Activated naive CD8-positive, alpha-beta T cell treated with anti-CD3 and anti-CD28 coated beads, Interleukin-2, amount 50 U/mL, for 24 hours (primary cell): ENCODE data around the gene CAPN9.

ENCODE experiments used
- ATAC-seq: fragments of 150-1000 bp; cut with Tn5 transposase; one replicate; pipeline ENCODE4 v1.10.0; 2021
- DNase-seq: peaks from one replicate; pipeline ENCODE4 v3.0.0; 2021
- H3K27ac Mint-ChIP-seq: one replicate; pipeline ENCODE4 v1.8.0; 2021; ENCODE audit warnings: mild to moderate bottlenecking, mixed read lengths
- H3K27me3 Mint-ChIP-seq: one replicate; pipeline ENCODE4 v1.8.0; 2021; ENCODE audit warnings: mixed read lengths
- H3K36me3 Mint-ChIP-seq: one replicate; pipeline ENCODE4 v1.8.0; 2021; ENCODE audit warnings: low read depth, mixed read lengths
- H3K4me1 Mint-ChIP-seq: one replicate; pipeline ENCODE4 v1.8.0; 2021; ENCODE audit warnings: mixed read lengths
- H3K4me3 Mint-ChIP-seq: one replicate; pipeline ENCODE4 v1.8.0; 2021; ENCODE audit warnings: mild to moderate bottlenecking, moderate library complexity, mixed read lengths
- H3K9me3 Mint-ChIP-seq: one replicate; pipeline ENCODE4 v1.8.0; 2021; ENCODE audit warnings: mixed read lengths

The CAPN9 gene

GRCh38 chr1:230824551-230824918 is 77.3 kb downstream of the CAPN9 start:
- Mint-ChIP-seq H3K27ac (no peak overlapping the region), H3K27me3 (peaks cover 6% of the 10 kb centered on the region), H3K4me3 (no peak overlapping the region), H3K9me3 (no peaks in the 10 kb centered on the region), H3K4me1 (no peaks in the 10 kb centered on the region), H3K36me3 (no peaks in the 10 kb centered on the region)
- no peak for ATAC-seq
- no peak for DNase-seq

GRCh38 chr1:230824919-230825721 is 77.9 kb downstream of the CAPN9 start:
- DNase-seq: no peak
- H3K27ac Mint-ChIP-seq: no peak overlapping the region
- no peaks in the 10 kb centered on the region for H3K9me3 Mint-ChIP-seq
- H3K36me3 Mint-ChIP-seq: no peaks in the 10 kb centered on the region
- no peaks in the 10 kb centered on the region for H3K4me1 Mint-ChIP-seq
- H3K27me3 Mint-ChIP-seq: peaks cover 6% of the 10 kb centered on the region
- ATAC-seq: no peak
- H3K4me3 Mint-ChIP-seq: no peak overlapping the region

- DNase-seq: no peak
- ATAC-seq: no peak
Observed at GRCh38 chr1:230825761-230826160, 78.6 kb downstream of the CAPN9 start.

GRCh38 chr1:230826166-230826875 is 79.1 kb downstream of the CAPN9 start:
- Mint-ChIP-seq H3K36me3 (no peaks in the 10 kb centered on the region), H3K9me3 (no peaks in the 10 kb centered on the region), H3K4me3 (no peak overlapping the region), H3K4me1 (no peaks in the 10 kb centered on the region), H3K27me3 (peaks cover 3% of the 10 kb centered on the region), H3K27ac (no peak overlapping the region)
- DNase-seq: no peak
- no peak for ATAC-seq

More at GRCh38 chr1:230825761-230826160, 78.6 kb downstream of the CAPN9 start:
- H3K4me3 Mint-ChIP-seq: no peak overlapping the region
- H3K27ac Mint-ChIP-seq: no peak overlapping the region
- H3K4me1 Mint-ChIP-seq: no peaks in the 10 kb centered on the region
- H3K9me3 Mint-ChIP-seq: no peaks in the 10 kb centered on the region
- H3K36me3 Mint-ChIP-seq: no peaks in the 10 kb centered on the region
- peaks cover 5% of the 10 kb centered on the region for H3K27me3 Mint-ChIP-seq

- Mint-ChIP-seq H3K36me3 (no peaks in the 10 kb centered on the region), H3K4me3 (no peak overlapping the region), H3K9me3 (no peaks in the 10 kb centered on the region), H3K27ac (no peak overlapping the region), H3K27me3 (no peaks in the 10 kb centered on the region), H3K4me1 (no peaks in the 10 kb centered on the region)
- peak; percentile 23 for ATAC-seq
- DNase-seq: no peak
Observed at GRCh38 chr1:230827081-230827681, 80.0 kb downstream of the CAPN9 start.

- H3K4me3 Mint-ChIP-seq: no peak overlapping the region
- H3K36me3 Mint-ChIP-seq: no peaks in the 10 kb centered on the region
- no peaks in the 10 kb centered on the region for H3K27me3 Mint-ChIP-seq
- H3K9me3 Mint-ChIP-seq: no peaks in the 10 kb centered on the region
- ATAC-seq (no peak), DNase-seq (no peak)
- H3K27ac Mint-ChIP-seq: no peak overlapping the region
- H3K4me1 Mint-ChIP-seq: no peaks in the 10 kb centered on the region
Observed at GRCh38 chr1:230827801-230828200, 80.6 kb downstream of the CAPN9 start.

GRCh38 chr1:230828421-230828820 is 81.2 kb downstream of the CAPN9 start:
- H3K4me3 Mint-ChIP-seq: no peak overlapping the region
- H3K36me3 Mint-ChIP-seq: no peaks in the 10 kb centered on the region
- no peaks in the 10 kb centered on the region for H3K4me1 Mint-ChIP-seq
- DNase-seq (no peak), ATAC-seq (no peak)
- H3K9me3 Mint-ChIP-seq: no peaks in the 10 kb centered on the region
- peaks cover 4% of the 10 kb centered on the region for H3K27me3 Mint-ChIP-seq
- no peak overlapping the region for H3K27ac Mint-ChIP-seq

- no peak for ATAC-seq
- DNase-seq: no peak
- Mint-ChIP-seq H3K4me1 (no peaks in the 10 kb centered on the region), H3K27ac (no peak overlapping the region), H3K36me3 (no peaks in the 10 kb centered on the region), H3K9me3 (no peaks in the 10 kb centered on the region), H3K4me3 (no peak overlapping the region), H3K27me3 (peaks cover 4% of the 10 kb centered on the region)
Observed at GRCh38 chr1:230831771-230832170, 84.6 kb downstream of the CAPN9 start.

- no peak overlapping the region for H3K27ac Mint-ChIP-seq
- no peak overlapping the region for H3K4me3 Mint-ChIP-seq
- H3K4me1 Mint-ChIP-seq: no peaks in the 10 kb centered on the region
- H3K36me3 Mint-ChIP-seq: no peaks in the 10 kb centered on the region
- no peaks in the 10 kb centered on the region for H3K9me3 Mint-ChIP-seq
- DNase-seq: no peak
- peaks cover 4% of the 10 kb centered on the region for H3K27me3 Mint-ChIP-seq
- no peak for ATAC-seq
Observed at GRCh38 chr1:230832476-230832875, 85.3 kb downstream of the CAPN9 start.

GRCh38 chr1:230833511-230833910 is 86.3 kb downstream of the CAPN9 start:
- H3K4me3 Mint-ChIP-seq: no peak overlapping the region
- no peaks in the 10 kb centered on the region for H3K36me3 Mint-ChIP-seq
- DNase-seq (no peak), ATAC-seq (no peak)
- no peak overlapping the region for H3K27ac Mint-ChIP-seq
- peaks cover 4% of the 10 kb centered on the region for H3K27me3 Mint-ChIP-seq
- no peaks in the 10 kb centered on the region for H3K9me3 Mint-ChIP-seq
- no peaks in the 10 kb centered on the region for H3K4me1 Mint-ChIP-seq

- H3K4me3 Mint-ChIP-seq: no peak overlapping the region
- no peak overlapping the region for H3K27ac Mint-ChIP-seq
- DNase-seq (no peak), ATAC-seq (no peak)
- H3K9me3 Mint-ChIP-seq: no peaks in the 10 kb centered on the region
- no peaks in the 10 kb centered on the region for H3K36me3 Mint-ChIP-seq
- peaks cover 4% of the 10 kb centered on the region for H3K27me3 Mint-ChIP-seq
- H3K4me1 Mint-ChIP-seq: no peaks in the 10 kb centered on the region
Observed at GRCh38 chr1:230834292-230834691, 87.1 kb downstream of the CAPN9 start.

- peaks cover 4% of the 10 kb centered on the region for H3K27me3 Mint-ChIP-seq
- ATAC-seq: no peak
- H3K9me3 Mint-ChIP-seq: no peaks in the 10 kb centered on the region
- no peaks in the 10 kb centered on the region for H3K4me1 Mint-ChIP-seq
- H3K27ac Mint-ChIP-seq: no peak overlapping the region
- H3K36me3 Mint-ChIP-seq: peaks cover 3% of the 10 kb centered on the region
- H3K4me3 Mint-ChIP-seq: no peak overlapping the region
- no peak for DNase-seq
Observed at GRCh38 chr1:230836347-230836746, 89.2 kb downstream of the CAPN9 start.

- Mint-ChIP-seq H3K9me3 (no peaks in the 10 kb centered on the region), H3K36me3 (peaks cover 3% of the 10 kb centered on the region), H3K4me1 (no peaks in the 10 kb centered on the region), H3K4me3 (no peak overlapping the region), H3K27me3 (peaks cover 4% of the 10 kb centered on the region), H3K27ac (no peak overlapping the region)
- DNase-seq (no peak), ATAC-seq (no peak)
Observed at GRCh38 chr1:230836793-230837192, 89.6 kb downstream of the CAPN9 start.

GRCh38 chr1:230839173-230839572 is 92.0 kb downstream of the CAPN9 start:
- Mint-ChIP-seq H3K4me1 (no peaks in the 10 kb centered on the region), H3K4me3 (no peak overlapping the region), H3K27me3 (no peaks in the 10 kb centered on the region), H3K36me3 (peaks cover 3% of the 10 kb centered on the region), H3K9me3 (no peaks in the 10 kb centered on the region), H3K27ac (no peak overlapping the region)
- DNase-seq (no peak), ATAC-seq (no peak)

GRCh38 chr1:230842801-230843200 is 95.6 kb downstream of the CAPN9 start:
- no peaks in the 10 kb centered on the region for H3K9me3 Mint-ChIP-seq
- H3K4me1 Mint-ChIP-seq: no peaks in the 10 kb centered on the region
- no peaks in the 10 kb centered on the region for H3K27me3 Mint-ChIP-seq
- no peak overlapping the region for H3K4me3 Mint-ChIP-seq
- ATAC-seq (no peak), DNase-seq (no peak)
- H3K27ac Mint-ChIP-seq: no peak overlapping the region
- H3K36me3 Mint-ChIP-seq: peaks cover 3% of the 10 kb centered on the region
